ENCODE results near the gene CDK10. TPM values are rescaled to one million over a fixed set of nuclear protein-coding genes. Genes with fewer than 3 reads are reported as not detected.
A peak's percentile ranks its signal among the peaks of the same experiment; 100 is the strongest.

Gene CDK10
- total and polyA plus RNA-seq, 2 donors = 38.3 to 124 TPM

- 99% methylated on average over 9 of the region's 9 CpGs for WGBS
- peaks cover 3 to 4% of the 10 kb centered on the region in 2 donors for H3K4me1 ChIP-seq (ENCODE audit: control insufficient read depth in 2 of 2, insufficient read depth in 2 of 2, low read length in 2 of 2)
- no peak overlapping the region for H3K27ac ChIP-seq (ENCODE audit: low read depth in 1 of 2, low read length in 1 of 2)
- no peaks in the 10 kb centered on the region for H3K27me3 ChIP-seq (ENCODE audit: control insufficient read depth in 2 of 2, insufficient read depth in 1 of 2, low read length in 1 of 2)
- H3K9me3 ChIP-seq (ENCODE audit: control insufficient read depth in 2 of 2, insufficient read depth in 1 of 2, low read length in 1 of 2) = no peaks in the 10 kb centered on the region
- H3K36me3 ChIP-seq (ENCODE audit: control insufficient read depth in 2 of 2, insufficient read depth in 2 of 2, low read length in 1 of 2) = peaks cover 88 to 90% of the 10 kb centered on the region in 2 donors
- H3K4me3 ChIP-seq (ENCODE audit: low read length in 2 of 2) = no peak overlapping the region
- no peak for DNase-seq (ENCODE audit: low read depth in 6 of 9, low spot score in 9 of 9)
Observed at GRCh38 chr16:89732918-89733242, 46.4 kb downstream of the CDK10 start.

- no peak for DNase-seq (ENCODE audit: low read depth in 6 of 9, low spot score in 9 of 9)
- Histone ChIP-seq H3K27ac (ENCODE audit: low read depth in 1 of 2, low read length in 1 of 2) (no peak overlapping the region), H3K36me3 (ENCODE audit: control insufficient read depth in 2 of 2, insufficient read depth in 2 of 2, low read length in 1 of 2) (peaks cover 88 to 90% of the 10 kb centered on the region in 2 donors), H3K4me1 (ENCODE audit: control insufficient read depth in 2 of 2, insufficient read depth in 2 of 2, low read length in 2 of 2) (peaks cover 3 to 6% of the 10 kb centered on the region in 2 donors), H3K27me3 (ENCODE audit: control insufficient read depth in 2 of 2, insufficient read depth in 1 of 2, low read length in 1 of 2) (no peaks in the 10 kb centered on the region), H3K9me3 (ENCODE audit: control insufficient read depth in 2 of 2, insufficient read depth in 1 of 2, low read length in 1 of 2) (no peaks in the 10 kb centered on the region), H3K4me3 (ENCODE audit: low read length in 2 of 2) (no peak overlapping the region)
- WGBS = 93% methylated on average over 17 of the region's 17 CpGs
Observed at GRCh38 chr16:89733322-89733721, 46.8 kb downstream of the CDK10 start.

GRCh38 chr16:89733792-89734191 is 47.3 kb downstream of the CDK10 start:
- no peak overlapping the region for H3K27ac ChIP-seq (ENCODE audit: low read depth in 1 of 2, low read length in 1 of 2)
- peaks cover 90 to 92% of the 10 kb centered on the region in 2 donors for H3K36me3 ChIP-seq (ENCODE audit: control insufficient read depth in 2 of 2, insufficient read depth in 2 of 2, low read length in 1 of 2)
- peaks cover 3 to 6% of the 10 kb centered on the region in 2 donors for H3K4me1 ChIP-seq (ENCODE audit: control insufficient read depth in 2 of 2, insufficient read depth in 2 of 2, low read length in 2 of 2)
- no peak for DNase-seq (ENCODE audit: low read depth in 6 of 9, low spot score in 9 of 9)
- 95% methylated on average over 21 of the region's 21 CpGs for WGBS
- H3K4me3 ChIP-seq (ENCODE audit: low read length in 2 of 2) = no peak overlapping the region
- H3K9me3 ChIP-seq (ENCODE audit: control insufficient read depth in 2 of 2, insufficient read depth in 1 of 2, low read length in 1 of 2) = no peaks in the 10 kb centered on the region
- H3K27me3 ChIP-seq (ENCODE audit: control insufficient read depth in 2 of 2, insufficient read depth in 1 of 2, low read length in 1 of 2) = no peaks in the 10 kb centered on the region

GRCh38 chr16:89736554-89736953 is 50.1 kb downstream of the CDK10 start:
- Histone ChIP-seq H3K27me3 (ENCODE audit: control insufficient read depth in 2 of 2, insufficient read depth in 1 of 2, low read length in 1 of 2) (no peaks in the 10 kb centered on the region), H3K4me1 (ENCODE audit: control insufficient read depth in 2 of 2, insufficient read depth in 2 of 2, low read length in 2 of 2) (peaks cover 3 to 6% of the 10 kb centered on the region in 2 donors), H3K9me3 (ENCODE audit: control insufficient read depth in 2 of 2, insufficient read depth in 1 of 2, low read length in 1 of 2) (no peaks in the 10 kb centered on the region), H3K36me3 (ENCODE audit: control insufficient read depth in 2 of 2, insufficient read depth in 2 of 2, low read length in 1 of 2) (peaks cover 85 to 93% of the 10 kb centered on the region in 2 donors), H3K4me3 (ENCODE audit: low read length in 2 of 2) (no peak overlapping the region), H3K27ac (ENCODE audit: low read depth in 1 of 2, low read length in 1 of 2) (no peak overlapping the region)
- no peak for DNase-seq (ENCODE audit: low read depth in 6 of 9, low spot score in 9 of 9)
- WGBS = 100% methylated on average over 3 of the region's 3 CpGs

GRCh38 chr16:89737341-89738071 is 51.0 kb downstream of the CDK10 start:
- Histone ChIP-seq H3K4me1 (ENCODE audit: control insufficient read depth in 2 of 2, insufficient read depth in 2 of 2, low read length in 2 of 2) (peaks cover 3 to 6% of the 10 kb centered on the region in 2 donors), H3K27me3 (ENCODE audit: control insufficient read depth in 2 of 2, insufficient read depth in 1 of 2, low read length in 1 of 2) (no peaks in the 10 kb centered on the region), H3K36me3 (ENCODE audit: control insufficient read depth in 2 of 2, insufficient read depth in 2 of 2, low read length in 1 of 2) (peaks cover 82 to 87% of the 10 kb centered on the region in 2 donors), H3K27ac (ENCODE audit: low read depth in 1 of 2, low read length in 1 of 2) (no peak overlapping the region), H3K9me3 (ENCODE audit: control insufficient read depth in 2 of 2, insufficient read depth in 1 of 2, low read length in 1 of 2) (no peaks in the 10 kb centered on the region), H3K4me3 (ENCODE audit: low read length in 2 of 2) (no peak overlapping the region)
- 69% methylated on average over 20 of the region's 20 CpGs for WGBS
- DNase-seq (ENCODE audit: low read depth in 6 of 9, low spot score in 9 of 9) = peak in 1 of 9 donors; percentile 62

GRCh38 chr16:89738072-89738377 is 51.5 kb downstream of the CDK10 start:
- no peak overlapping the region for H3K27ac ChIP-seq (ENCODE audit: low read depth in 1 of 2, low read length in 1 of 2)
- WGBS = 97% methylated on average over 14 of the region's 14 CpGs
- H3K4me3 ChIP-seq (ENCODE audit: low read length in 2 of 2) = no peak overlapping the region
- peaks cover 3 to 6% of the 10 kb centered on the region in 2 donors for H3K4me1 ChIP-seq (ENCODE audit: control insufficient read depth in 2 of 2, insufficient read depth in 2 of 2, low read length in 2 of 2)
- no peak for DNase-seq (ENCODE audit: low read depth in 6 of 9, low spot score in 9 of 9)
- H3K36me3 ChIP-seq (ENCODE audit: control insufficient read depth in 2 of 2, insufficient read depth in 2 of 2, low read length in 1 of 2) = peaks cover 80 to 88% of the 10 kb centered on the region in 2 donors
- no peaks in the 10 kb centered on the region for H3K27me3 ChIP-seq (ENCODE audit: control insufficient read depth in 2 of 2, insufficient read depth in 1 of 2, low read length in 1 of 2)
- no peaks in the 10 kb centered on the region for H3K9me3 ChIP-seq (ENCODE audit: control insufficient read depth in 2 of 2, insufficient read depth in 1 of 2, low read length in 1 of 2)

GRCh38 chr16:89738538-89739317 is 52.2 kb downstream of the CDK10 start:
- no peak for DNase-seq (ENCODE audit: low read depth in 6 of 9, low spot score in 9 of 9)
- Histone ChIP-seq H3K9me3 (ENCODE audit: control insufficient read depth in 2 of 2, insufficient read depth in 1 of 2, low read length in 1 of 2) (no peaks in the 10 kb centered on the region), H3K4me3 (ENCODE audit: low read length in 2 of 2) (no peak overlapping the region), H3K27me3 (ENCODE audit: control insufficient read depth in 2 of 2, insufficient read depth in 1 of 2, low read length in 1 of 2) (no peaks in the 10 kb centered on the region), H3K36me3 (ENCODE audit: control insufficient read depth in 2 of 2, insufficient read depth in 2 of 2, low read length in 1 of 2) (peaks cover 73 to 83% of the 10 kb centered on the region in 2 donors), H3K4me1 (ENCODE audit: control insufficient read depth in 2 of 2, insufficient read depth in 2 of 2, low read length in 2 of 2) (peaks cover 3 to 6% of the 10 kb centered on the region in 2 donors), H3K27ac (ENCODE audit: low read depth in 1 of 2, low read length in 1 of 2) (no peak overlapping the region)
- WGBS = 96% methylated on average over 20 of the region's 20 CpGs

- no peaks in the 10 kb centered on the region for H3K27me3 ChIP-seq (ENCODE audit: control insufficient read depth in 2 of 2, insufficient read depth in 1 of 2, low read length in 1 of 2)
- H3K36me3 ChIP-seq (ENCODE audit: control insufficient read depth in 2 of 2, insufficient read depth in 2 of 2, low read length in 1 of 2) = peaks cover 71 to 81% of the 10 kb centered on the region in 2 donors
- no peak overlapping the region for H3K27ac ChIP-seq (ENCODE audit: low read depth in 1 of 2, low read length in 1 of 2)
- no peak for DNase-seq (ENCODE audit: low read depth in 6 of 9, low spot score in 9 of 9)
- peaks cover 0 to 2% of the 10 kb centered on the region in 2 donors for H3K9me3 ChIP-seq (ENCODE audit: control insufficient read depth in 2 of 2, insufficient read depth in 1 of 2, low read length in 1 of 2)
- no peak overlapping the region for H3K4me3 ChIP-seq (ENCODE audit: low read length in 2 of 2)
- 97% methylated on average over 9 of the region's 9 CpGs for WGBS
- H3K4me1 ChIP-seq (ENCODE audit: control insufficient read depth in 2 of 2, insufficient read depth in 2 of 2, low read length in 2 of 2) = peaks cover 3 to 6% of the 10 kb centered on the region in 2 donors
Observed at GRCh38 chr16:89739383-89739782, 52.9 kb downstream of the CDK10 start.

GRCh38 chr16:89741342-89742014 is 55.0 kb downstream of the CDK10 start:
- H3K4me3 ChIP-seq (ENCODE audit: low read length in 2 of 2) = no peak overlapping the region
- peaks cover 67 to 82% of the 10 kb centered on the region in 2 donors for H3K36me3 ChIP-seq (ENCODE audit: control insufficient read depth in 2 of 2, insufficient read depth in 2 of 2, low read length in 1 of 2)
- H3K9me3 ChIP-seq (ENCODE audit: control insufficient read depth in 2 of 2, insufficient read depth in 1 of 2, low read length in 1 of 2) = peaks cover 0 to 2% of the 10 kb centered on the region in 2 donors
- 96% methylated on average over 11 of the region's 11 CpGs for WGBS
- DNase-seq (ENCODE audit: low read depth in 6 of 9, low spot score in 9 of 9) = no peak
- H3K4me1 ChIP-seq (ENCODE audit: control insufficient read depth in 2 of 2, insufficient read depth in 2 of 2, low read length in 2 of 2) = peaks cover 3 to 6% of the 10 kb centered on the region in 2 donors
- no peaks in the 10 kb centered on the region for H3K27me3 ChIP-seq (ENCODE audit: control insufficient read depth in 2 of 2, insufficient read depth in 1 of 2, low read length in 1 of 2)
- H3K27ac ChIP-seq (ENCODE audit: low read depth in 1 of 2, low read length in 1 of 2) = no peak overlapping the region
